K562 (cell line): ENCODE measurements around the gene CCDC183.

Experiments
- CBX8 ChIP-seq: fragments of 200-600 bp; sonication (generic); IDR thresholded peaks from 2 replicates; pipeline ENCODE4 v1.6.1; 2012; ENCODE audit warnings: borderline replicate concordance, mixed run types, low read depth, mild to moderate bottlenecking, moderate library complexity, mixed read lengths, low read length, control low read depth, inconsistent platforms; ENCODE audit not compliant: poor library complexity, severe bottlenecking; ENCODE audit errors: extremely low read depth
- CHD2 ChIP-seq: IDR thresholded peaks from 2 replicates; pipeline ENCODE4 v1.6.1; 2011; ENCODE audit warnings: low read depth, low read length
- E2F3 ChIP-seq: fragments of 250-450 bp; sonication (Bioruptor Pico); IDR thresholded peaks from 2 replicates; pipeline ENCODE4 v1.4.0; 2020; ENCODE audit warnings: mild to moderate bottlenecking
- JUND ChIP-seq, 2 experiments: IDR thresholded peaks; 2 replicates in 1 of 2; 3 replicates in 1 of 2; pipeline ENCODE4 v1.6.1; 2011; ENCODE audit warnings: borderline replicate concordance in 2 of 2, low read depth in 2 of 2, low read length in 2 of 2, improper control_type of control experiment in 1 of 2, missing biosample characterization in 1 of 2, missing genetic modification characterization in 1 of 2, missing genetic modification reagents in 1 of 2
- KAT7 ChIP-seq: sonication (generic); formaldehyde crosslinking; IDR thresholded peaks from 2 replicates; pipeline ENCODE4 v1.8.0; 2022; ENCODE audit warnings: missing genetic modification reagents, mild to moderate bottlenecking, borderline replicate concordance
- KLF6 ChIP-seq: fragments of 250-450 bp; sonication (Bioruptor Pico); IDR thresholded peaks from 2 replicates; pipeline ENCODE4 v1.4.0; 2020; ENCODE audit warnings: mild to moderate bottlenecking, moderate library complexity, borderline replicate concordance
- MYNN ChIP-seq, 2 experiments: sonication (generic); formaldehyde crosslinking in 1 of 2; IDR thresholded peaks; 2 replicates each; pipeline versions ENCODE4 v1.5.0 to v1.6.1; 2016 to 2020; ENCODE audit warnings: antibody characterized with exemption in 1 of 2, missing genetic modification reagents in 1 of 2
- NR4A1 ChIP-seq, 2 experiments: fragments of 250-450 bp in 1 of 2; fragments of 450-650 bp in 1 of 2; sonication (Bioruptor Pico) in 1 of 2; IDR thresholded peaks; 2 replicates each; pipeline versions ENCODE4 v1.4.0 to v1.6.1; 2016 to 2020; ENCODE audit warnings: mild to moderate bottlenecking in 2 of 2, missing compliant biosample characterization in 1 of 2, missing genetic modification characterization in 1 of 2, moderate library complexity in 1 of 2
- ZNF699 ChIP-seq: fragments of 250-450 bp; sonication (Bioruptor Pico); IDR thresholded peaks from 2 replicates; pipeline ENCODE4 v1.8.0; 2021; ENCODE audit warnings: mild to moderate bottlenecking, moderate library complexity; ENCODE audit not compliant: insufficient replicate concordance
- TF ChIP-seq, protein P1 (sequence below), 3 experiments: IDR thresholded peaks in 2 of 3; conservative IDR thresholded peaks in 1 of 3; 2 replicates each; pipeline ENCODE4 v1.5.1; 2011 to 2012; ENCODE audit warnings: low read length in 3 of 3, mild to moderate bottlenecking in 3 of 3, control low read depth in 2 of 3, improper control_type of control experiment in 1 of 3, inconsistent platforms in 1 of 3, low read depth in 1 of 3, mixed read lengths in 1 of 3, moderate library complexity in 1 of 3; ENCODE audit not compliant: insufficient read depth in 2 of 3

DNA sequence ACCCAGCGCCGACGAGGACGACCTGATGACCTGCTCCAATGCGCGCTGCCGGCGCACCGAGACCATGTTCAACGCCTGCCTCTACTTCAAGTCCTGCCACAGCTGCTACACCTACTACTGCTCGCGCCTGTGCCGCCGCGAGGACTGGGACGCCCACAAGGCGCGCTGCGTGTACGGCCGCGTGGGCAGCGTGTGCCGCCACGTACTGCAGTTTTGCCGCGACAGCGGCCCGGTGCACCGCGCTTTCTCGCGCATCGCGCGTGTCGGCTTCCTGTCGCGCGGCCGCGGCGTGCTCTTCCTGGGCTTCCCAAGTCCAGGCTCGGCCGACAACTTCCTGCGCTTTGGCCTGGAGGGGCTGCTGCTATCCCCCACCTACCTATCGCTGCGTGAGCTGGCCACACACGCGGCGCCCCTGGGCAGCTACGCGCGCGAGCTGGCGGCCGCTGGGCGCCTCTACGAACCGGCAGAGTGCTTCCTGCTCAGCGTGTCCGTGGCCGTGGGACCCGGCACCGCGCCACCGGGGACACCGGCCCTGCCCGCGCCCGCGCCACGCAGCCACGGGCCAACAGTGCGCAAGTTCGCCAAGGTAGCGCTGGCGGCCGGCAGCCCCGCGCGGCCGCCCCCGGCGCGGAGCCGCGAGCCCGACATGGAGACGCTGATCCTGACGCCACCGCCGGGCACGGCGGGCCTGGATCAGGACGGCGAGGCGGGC, 50.4 kb downstream of the CCDC183 start:
- no peak for TF ChIP-seq JUND (IDR thresholded peaks at IDR 0.05; ENCODE audit: borderline replicate concordance, low read depth, low read length)
- no peak for TF ChIP-seq JUND (tag; IDR thresholded peaks at IDR 0.05; ENCODE audit: borderline replicate concordance, low read depth, low read length)
- TF ChIP-seq NR4A1 (CRISPR knock-in tag; IDR thresholded peaks at IDR 0.05): no peak
- no peak for TF ChIP-seq NR4A1 (tag; IDR thresholded peaks at IDR 0.05)
- no peak for TF ChIP-seq E2F3 (CRISPR knock-in tag)
- TF ChIP-seq KAT7 (CRISPR knock-in tag): no peak
- TF ChIP-seq CHD2: no peak
- TF ChIP-seq MYNN (IDR thresholded peaks at IDR 0.05): no peak
- no peak for TF ChIP-seq MYNN (CRISPR knock-in tag; IDR thresholded peaks at IDR 0.05)
- TF ChIP-seq, protein P1, sequence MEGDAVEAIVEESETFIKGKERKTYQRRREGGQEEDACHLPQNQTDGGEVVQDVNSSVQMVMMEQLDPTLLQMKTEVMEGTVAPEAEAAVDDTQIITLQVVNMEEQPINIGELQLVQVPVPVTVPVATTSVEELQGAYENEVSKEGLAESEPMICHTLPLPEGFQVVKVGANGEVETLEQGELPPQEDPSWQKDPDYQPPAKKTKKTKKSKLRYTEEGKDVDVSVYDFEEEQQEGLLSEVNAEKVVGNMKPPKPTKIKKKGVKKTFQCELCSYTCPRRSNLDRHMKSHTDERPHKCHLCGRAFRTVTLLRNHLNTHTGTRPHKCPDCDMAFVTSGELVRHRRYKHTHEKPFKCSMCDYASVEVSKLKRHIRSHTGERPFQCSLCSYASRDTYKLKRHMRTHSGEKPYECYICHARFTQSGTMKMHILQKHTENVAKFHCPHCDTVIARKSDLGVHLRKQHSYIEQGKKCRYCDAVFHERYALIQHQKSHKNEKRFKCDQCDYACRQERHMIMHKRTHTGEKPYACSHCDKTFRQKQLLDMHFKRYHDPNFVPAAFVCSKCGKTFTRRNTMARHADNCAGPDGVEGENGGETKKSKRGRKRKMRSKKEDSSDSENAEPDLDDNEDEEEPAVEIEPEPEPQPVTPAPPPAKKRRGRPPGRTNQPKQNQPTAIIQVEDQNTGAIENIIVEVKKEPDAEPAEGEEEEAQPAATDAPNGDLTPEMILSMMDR (IDR thresholded peaks at IDR 0.05 in 2 of 3, conservative IDR thresholded peaks at IDR 0.05 in 1 of 3; ENCODE audit: insufficient read depth in 2 of 3, low read depth in 1 of 3, low read length in 3 of 3): no peak
- no peak for TF ChIP-seq CBX8
- no peak for TF ChIP-seq ZNF699 (CRISPR knock-in tag)
- TF ChIP-seq KLF6: no peak
